GM21423 (cell line): ENCODE data around the gene MAP3K14.
A peak's percentile ranks its signal among the peaks of the same experiment; 100 is the strongest.

Experiments
- ATAC-seq: cut with Tn5 transposase; IDR thresholded peaks from one replicate; pipeline ENCODE4 v1.9.1; 2021; ENCODE audit warnings: mild to moderate bottlenecking, moderate library complexity; ENCODE audit not compliant: unreplicated experiment

MAP3K14 gene

GRCh38 chr17:45317111-45317928 lies 500 bp upstream of the MAP3K14 start:
- ATAC-seq: peak; percentile 57

DNA sequence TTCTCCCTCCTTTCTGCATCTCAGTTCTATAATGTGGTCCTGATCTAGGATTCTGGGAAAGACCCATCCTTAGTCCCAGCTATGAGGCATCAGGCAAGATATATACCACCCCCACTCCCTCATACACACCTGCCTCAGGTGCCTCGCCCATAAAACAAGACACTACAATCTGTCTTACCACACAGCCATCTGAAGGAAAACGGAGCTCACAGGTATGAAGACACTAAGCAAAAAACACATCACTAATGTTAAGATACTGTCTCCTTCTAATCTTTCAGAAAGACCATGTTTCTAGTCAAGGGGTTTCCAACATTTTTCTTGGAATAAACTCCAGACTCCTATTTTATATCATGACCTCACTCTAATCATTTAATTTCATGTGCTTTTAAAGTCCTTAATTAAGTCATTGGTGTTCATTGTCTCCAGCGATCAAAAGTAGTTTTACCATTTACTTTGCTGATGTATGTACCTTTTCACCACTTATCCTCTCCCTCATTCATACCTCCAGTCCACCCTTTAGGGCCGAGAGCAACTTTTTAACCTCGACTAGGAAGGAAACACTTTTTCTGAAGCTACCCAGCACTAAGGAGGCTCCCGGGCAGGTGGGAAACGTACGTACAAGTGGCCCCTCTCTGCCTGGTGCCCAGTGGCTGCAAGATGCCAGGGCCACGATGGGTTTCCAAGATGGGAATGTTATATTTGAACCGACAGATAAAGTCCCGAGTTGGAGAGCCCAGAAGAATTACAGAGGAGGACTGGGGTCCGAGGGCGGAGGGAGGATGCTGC lies 979 bp downstream of the MAP3K14 start:
- no peak for ATAC-seq

DNA sequence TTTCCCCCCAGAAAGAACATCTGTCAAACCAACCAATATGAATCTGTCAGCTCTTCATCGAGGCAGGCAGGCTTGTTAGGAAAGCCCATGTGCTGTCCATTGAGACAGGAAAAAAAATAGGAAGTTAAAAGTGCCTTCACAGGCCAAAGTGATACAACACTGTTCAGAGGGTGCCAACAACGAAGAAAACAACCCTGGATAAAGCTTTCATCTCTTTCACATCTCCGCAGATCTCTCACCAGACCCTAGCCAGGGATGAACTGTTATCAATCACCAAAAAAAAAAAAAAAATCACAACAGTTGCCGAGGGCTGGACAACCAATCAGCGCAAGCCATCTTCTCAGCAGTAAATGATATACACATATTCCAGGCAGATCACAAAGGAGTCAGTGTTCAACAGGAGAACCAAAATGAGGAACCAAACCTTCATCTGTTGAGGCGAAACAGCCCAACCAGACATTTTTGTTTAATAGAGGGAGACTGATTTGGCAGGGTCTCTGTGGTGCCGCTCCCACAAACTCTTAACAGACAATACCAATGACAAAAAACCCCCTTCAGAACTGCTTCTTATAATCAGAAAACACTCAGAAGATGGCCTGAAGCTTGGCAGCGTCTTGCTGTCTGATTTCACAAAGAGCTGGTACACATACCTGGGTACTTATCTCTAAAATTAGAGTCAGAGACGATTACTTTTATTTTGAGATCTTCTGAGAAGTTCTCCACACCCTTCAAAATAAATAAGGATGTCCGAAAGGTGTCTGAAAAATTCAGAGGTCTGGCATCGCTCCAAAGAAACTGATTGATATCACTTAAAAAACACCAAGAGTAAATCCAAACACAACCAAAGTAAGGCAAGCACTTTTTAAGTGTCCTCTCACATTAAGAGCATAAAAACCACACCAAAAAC lies 1.8 kb downstream of the MAP3K14 start:
- ATAC-seq: no peak

DNA sequence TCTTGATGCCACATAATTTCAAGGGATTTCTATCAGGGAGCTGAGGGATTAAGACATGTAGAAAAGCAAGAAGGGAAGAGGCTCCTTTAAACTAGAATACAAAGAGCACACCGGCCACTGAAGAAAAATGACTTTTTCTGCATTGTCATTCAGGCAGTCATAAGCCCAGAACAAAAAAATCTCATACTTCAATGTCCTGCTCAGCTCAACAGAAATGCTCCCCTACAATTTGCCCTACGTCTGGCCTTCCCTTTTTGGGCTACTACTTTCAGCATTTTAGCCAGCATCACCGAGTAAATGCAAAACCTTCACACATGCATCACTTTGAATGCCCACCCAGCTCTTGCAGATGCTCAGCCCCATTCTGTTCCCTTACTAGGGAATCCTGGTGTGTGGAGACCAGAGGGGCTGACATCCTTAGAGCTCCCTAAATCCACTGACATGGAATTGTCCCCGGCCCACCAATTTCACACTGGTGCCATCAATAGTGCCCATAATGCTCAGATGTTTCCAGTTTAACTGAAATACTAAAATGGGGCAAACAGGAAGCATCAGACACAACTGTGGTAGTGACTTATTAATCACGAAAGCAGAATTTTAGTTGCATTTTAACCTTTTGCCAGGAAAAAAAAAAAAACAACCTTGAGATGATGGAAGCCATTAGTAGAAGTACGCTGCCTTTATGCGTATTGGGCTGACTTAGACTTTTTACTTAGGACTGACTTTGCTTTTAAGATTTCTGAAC lies 2.7 kb downstream of the MAP3K14 start:
- no peak for ATAC-seq

- ATAC-seq: no peak
Observed at GRCh38 chr17:45313421-45313771, 3.4 kb downstream of the MAP3K14 start.

DNA sequence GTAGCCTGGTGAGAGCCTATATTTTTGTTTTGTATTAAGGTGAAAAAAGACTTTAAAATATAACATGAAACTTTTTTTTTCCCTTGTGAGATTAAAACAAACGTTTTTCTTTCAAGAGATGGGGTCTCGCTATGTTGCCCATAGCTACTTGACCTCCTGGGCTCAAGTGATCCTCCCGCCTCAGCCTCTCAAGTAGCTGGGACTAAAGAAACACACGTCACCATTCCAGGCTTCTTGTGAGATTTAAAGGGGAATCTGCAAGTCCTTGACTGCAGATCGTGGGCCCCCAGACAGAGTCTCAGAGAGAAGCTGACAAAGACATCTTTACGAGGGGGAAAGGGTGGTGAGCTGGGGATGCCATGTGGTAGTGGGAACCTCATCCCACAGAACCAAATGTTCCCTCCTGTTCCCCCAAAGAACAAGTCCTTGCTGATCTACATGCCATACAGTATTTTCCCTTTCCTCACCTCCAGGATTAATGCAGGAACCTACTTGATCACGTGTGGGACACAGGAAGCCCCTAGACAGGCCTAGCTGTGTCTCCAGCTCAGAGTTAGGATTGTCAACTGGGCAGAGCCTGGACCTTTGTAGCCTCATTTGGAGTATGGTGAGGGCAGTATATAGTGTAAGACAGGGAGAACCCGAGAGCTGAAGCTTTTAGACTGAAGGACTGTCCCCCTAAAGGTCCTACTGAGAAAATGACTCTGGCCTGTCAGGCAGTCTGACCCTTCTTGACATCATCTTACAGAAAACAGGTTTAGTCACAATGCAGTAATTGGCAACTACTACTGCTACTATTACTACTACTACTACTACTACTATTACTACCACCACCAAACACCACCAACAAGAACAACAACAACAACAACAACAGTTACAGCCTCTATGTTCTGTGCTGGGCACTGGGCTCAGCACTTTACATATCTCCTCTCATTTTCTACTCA lies 4.1 kb downstream of the MAP3K14 start:
- no peak for ATAC-seq

DNA sequence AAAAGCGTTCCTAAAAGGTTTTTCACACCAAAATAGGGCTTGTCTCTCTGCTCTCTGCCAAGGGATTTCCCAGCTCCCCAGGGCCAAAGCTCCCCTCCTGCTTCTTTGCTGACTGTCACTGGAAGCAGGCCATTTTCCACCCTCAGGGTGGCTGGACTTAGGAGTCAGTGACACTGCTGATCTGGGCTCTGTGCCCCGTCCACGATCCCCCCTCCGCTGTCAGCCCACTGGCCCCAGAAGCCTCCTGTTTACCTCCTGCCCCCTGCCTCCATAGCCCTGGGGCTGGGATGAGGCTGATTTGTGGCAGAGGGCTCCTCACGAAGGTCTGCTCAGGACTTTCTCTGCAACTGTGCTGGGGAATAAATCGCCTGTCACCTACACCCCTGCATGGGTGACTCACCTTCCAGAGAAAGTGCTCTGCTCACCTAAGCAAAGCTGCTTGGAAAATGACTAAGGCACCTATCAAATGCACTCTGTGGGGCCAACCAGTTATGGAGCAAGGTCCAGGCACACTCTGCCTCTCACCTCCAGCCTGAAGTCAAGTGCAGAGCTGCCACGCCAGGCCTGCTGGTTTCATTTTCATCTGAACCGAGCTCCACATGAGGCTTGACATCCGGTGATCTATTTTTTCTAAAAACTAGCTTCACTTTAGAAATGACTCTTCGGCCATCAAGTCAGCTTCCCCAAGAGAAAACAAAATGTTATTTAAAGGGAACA lies 4.9 kb downstream of the MAP3K14 start:
- ATAC-seq: peak; percentile 18

DNA sequence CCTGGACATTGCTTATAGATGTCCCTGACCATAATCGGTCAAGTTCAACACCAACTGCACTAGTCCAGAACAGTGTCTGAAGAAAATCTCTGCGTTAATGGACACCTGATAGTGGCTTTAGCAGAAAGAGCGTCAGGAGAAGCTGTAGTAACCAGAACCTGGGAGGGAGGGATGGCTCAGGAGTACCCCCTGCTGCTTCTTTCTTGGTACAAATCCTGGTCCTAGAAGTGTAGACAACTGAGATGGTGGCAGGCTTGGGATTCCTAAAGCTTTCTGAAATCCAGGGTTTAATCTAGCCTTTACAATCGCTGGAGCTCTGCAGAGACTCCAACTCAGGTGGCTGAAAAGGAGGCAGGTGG lies 5.4 kb downstream of the MAP3K14 start:
- no peak for ATAC-seq

DNA sequence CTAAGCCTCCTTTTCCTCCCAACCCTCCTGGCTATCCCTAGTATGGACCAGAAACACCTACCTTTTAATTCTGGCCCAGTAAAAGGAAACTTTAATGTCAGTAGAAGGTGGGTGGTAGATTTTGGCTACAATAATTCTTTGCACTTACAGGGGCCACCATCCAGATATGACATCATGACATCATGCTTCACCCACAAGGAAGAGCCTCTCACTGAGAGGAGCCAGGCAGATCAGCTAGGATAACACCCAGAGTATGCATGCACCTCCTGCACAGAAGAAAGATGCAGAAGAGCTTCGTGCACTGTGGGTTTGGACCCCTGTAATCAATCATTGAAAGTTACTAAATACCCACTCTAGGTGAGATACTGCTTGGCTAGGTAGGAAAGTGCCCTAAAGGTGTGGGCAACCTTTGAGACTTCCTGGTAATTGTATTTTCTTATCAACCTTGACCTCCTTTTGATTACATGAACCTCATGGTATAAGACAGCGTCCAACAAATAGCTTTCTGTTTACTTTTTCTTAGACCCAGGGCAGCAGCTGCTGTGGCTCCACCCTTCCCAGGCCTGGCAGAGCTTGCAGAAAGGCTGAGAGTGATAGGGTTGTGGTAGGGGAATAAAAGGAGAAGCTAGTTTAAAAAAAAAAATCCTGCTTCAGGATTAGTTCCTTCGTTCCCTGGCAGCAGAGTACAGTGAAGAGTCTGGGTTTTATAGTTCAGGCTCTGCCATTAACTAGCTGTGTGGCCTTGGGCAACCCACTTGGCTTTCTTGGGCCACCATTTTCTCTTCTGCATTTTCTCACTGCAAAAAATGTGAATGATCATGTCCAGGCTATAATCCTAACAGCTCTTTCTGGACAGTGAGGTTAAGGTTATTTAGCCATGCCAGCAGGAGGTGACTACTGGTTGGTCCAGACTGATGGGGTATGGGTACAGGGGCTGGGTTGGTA lies 6.2 kb downstream of the MAP3K14 start:
- ATAC-seq: no peak

DNA sequence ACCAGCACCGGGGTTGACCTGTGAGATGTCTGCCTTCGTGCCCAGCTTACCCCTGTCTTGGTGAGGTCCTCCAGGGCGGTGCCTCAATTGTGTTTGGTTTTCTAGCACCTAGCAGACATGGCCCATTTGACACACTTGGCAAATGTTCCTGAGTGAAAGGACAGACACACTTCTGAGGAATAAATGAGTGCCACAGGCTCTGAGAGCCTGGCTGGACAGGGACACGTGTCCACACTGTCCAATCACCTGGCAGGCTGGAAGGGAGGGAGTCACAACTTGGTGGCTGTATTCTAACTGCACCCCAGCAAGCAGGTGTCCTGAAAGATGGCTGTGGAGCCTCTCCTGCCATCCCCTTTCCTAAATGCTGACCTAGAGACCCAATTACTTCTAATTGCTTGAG lies 7.4 kb downstream of the MAP3K14 start:
- no peak for ATAC-seq

GRCh38 chr17:45308840-45309239 lies 8.0 kb downstream of the MAP3K14 start:
- no peak for ATAC-seq

DNA sequence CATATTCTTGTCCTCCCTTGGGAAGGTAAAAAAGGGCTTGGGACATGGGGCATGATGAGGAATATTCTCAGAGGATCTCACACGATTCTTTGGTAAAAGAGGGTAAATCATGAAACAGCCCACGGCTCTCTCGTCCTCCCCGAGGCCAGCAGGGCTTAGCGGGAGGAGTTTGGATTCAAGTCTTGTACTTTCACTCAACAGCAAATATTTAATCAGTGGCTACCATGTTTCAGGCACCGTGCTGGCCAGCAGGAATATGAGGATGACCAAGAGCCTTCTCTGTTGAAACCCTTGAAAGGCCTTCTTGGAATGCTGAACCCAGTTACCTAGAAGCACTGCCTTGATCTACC lies 8.8 kb downstream of the MAP3K14 start:
- no peak for ATAC-seq

DNA sequence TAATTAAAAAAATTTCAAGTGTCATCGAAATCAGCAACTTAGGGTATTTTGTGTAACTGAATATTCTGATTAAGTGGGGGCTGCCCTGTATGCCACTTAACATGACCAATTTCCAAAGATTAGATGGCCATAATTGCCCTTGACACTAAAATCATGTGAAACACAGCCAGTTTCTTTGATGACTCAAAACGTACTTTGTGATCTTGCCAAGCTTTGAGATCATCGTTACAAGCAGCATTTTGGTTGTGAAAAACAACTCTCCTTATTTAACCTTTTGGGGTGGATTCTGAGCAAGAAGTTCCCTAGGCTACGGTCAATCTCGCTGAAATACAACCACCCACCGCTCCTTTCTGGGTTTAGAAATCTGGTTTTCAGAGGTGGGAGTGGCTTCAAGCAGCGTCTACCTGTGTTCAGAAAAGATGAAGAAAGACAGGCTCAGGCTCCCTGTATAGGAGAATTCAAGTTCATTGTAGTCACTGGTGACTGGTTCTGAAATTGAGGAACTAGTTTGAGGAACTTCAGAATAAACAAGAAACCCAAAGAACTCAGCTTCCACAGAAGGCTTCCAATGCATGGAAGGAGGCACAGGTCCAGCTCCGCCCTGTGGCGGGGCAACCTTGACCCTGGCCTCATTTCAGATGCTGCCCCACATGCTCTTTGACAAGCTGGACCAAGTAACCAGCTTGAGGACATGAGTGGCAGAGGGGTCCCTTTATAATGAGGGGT lies 9.4 kb downstream of the MAP3K14 start:
- ATAC-seq: no peak

DNA sequence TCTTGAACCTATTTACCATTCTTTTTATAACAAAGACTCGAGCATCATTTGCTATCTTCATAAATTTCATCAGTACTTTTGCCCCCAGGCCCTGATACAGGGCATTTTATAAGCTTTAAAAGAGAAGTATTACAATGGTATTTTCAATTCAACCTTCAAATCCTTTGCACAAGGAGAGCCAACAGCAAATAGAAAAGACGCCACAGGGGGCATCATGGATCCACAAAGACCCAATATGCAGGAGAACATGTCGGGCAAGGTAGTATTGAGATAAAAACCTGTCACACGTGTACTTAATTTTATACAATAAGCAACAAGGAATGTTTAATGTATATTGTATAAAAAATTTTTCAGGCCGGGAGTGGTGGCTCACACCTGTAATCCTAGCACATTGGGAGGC lies 10.2 kb downstream of the MAP3K14 start:
- ATAC-seq: no peak

GRCh38 chr17:45306094-45306493 lies 10.7 kb downstream of the MAP3K14 start:
- no peak for ATAC-seq

GRCh38 chr17:45305530-45306087 lies 11.2 kb downstream of the MAP3K14 start:
- no peak for ATAC-seq

GRCh38 chr17:45302649-45303173 lies 14.1 kb downstream of the MAP3K14 start:
- peak; percentile 55 for ATAC-seq
